SKM-1 treated with dmso at 0.1 percent for 144 hours (cell line): ENCODE measurements around the gene NKX2-4.
"Not testable (repeated sequence)": the region's sequence is repeated elsewhere in the genome, so short reads cannot be mapped to it uniquely, and the experiment has no call there.

Source experiments
- DNase-seq: peaks from one replicate; lab custom pipeline; 2025; ENCODE audit not compliant: unreplicated experiment; lab: John Stamatoyannopoulos, UW

Gene NKX2-4

GRCh38 chr20:21397341-21398108 lies at the start of gene NKX2-4:
NKX2-4 (minus strand) TSS chr20:21397526; CDS start chr20:21397399, 127 bp downstream.
- peak; percentile 43 for DNase-seq

- DNase-seq = no peak
Observed at GRCh38 chr20:21437816-21438215, 40.5 kb upstream of the NKX2-4 start.

GRCh38 chr20:21437248-21437647 lies 39.9 kb upstream of the NKX2-4 start:
- DNase-seq = no peak

GRCh38 chr20:21436205-21436604 lies 38.9 kb upstream of the NKX2-4 start:
- no peak for DNase-seq

- DNase-seq = no peak
Observed at GRCh38 chr20:21435576-21435975, 38.2 kb upstream of the NKX2-4 start.

- DNase-seq = no peak
Observed at GRCh38 chr20:21433329-21433890, 36.1 kb upstream of the NKX2-4 start.

- no peak for DNase-seq
Observed at GRCh38 chr20:21432911-21433310, 35.6 kb upstream of the NKX2-4 start.

GRCh38 chr20:21430020-21430419 lies 32.7 kb upstream of the NKX2-4 start:
- DNase-seq = no peak

GRCh38 chr20:21424846-21425245 lies 27.5 kb upstream of the NKX2-4 start:
- DNase-seq = no peak

- not testable (repeated sequence) for DNase-seq
Observed at GRCh38 chr20:21423712-21424111, 26.4 kb upstream of the NKX2-4 start.

GRCh38 chr20:21421601-21422236 lies 24.4 kb upstream of the NKX2-4 start:
- no peak for DNase-seq

- not testable (repeated sequence) for DNase-seq
Observed at GRCh38 chr20:21419147-21419546, 21.8 kb upstream of the NKX2-4 start.

GRCh38 chr20:21413996-21414395 lies 16.7 kb upstream of the NKX2-4 start:
- DNase-seq = not testable (repeated sequence)

- no peak for DNase-seq
Observed at GRCh38 chr20:21411725-21412124, 14.4 kb upstream of the NKX2-4 start.

- DNase-seq = no peak
Observed at GRCh38 chr20:21399005-21399475, 1.7 kb upstream of the NKX2-4 start.

- no peak for DNase-seq
Observed at GRCh38 chr20:21398109-21399004, 1.0 kb upstream of the NKX2-4 start.

GRCh38 chr20:21396599-21397340 lies 556 bp downstream of the NKX2-4 start:
- DNase-seq = no peak

- no peak for DNase-seq
Observed at GRCh38 chr20:21395666-21396598, 1.4 kb downstream of the NKX2-4 start.

GRCh38 chr20:21395051-21395665 lies 2.2 kb downstream of the NKX2-4 start:
- no peak for DNase-seq
